Gastrocnemius medialis (tissue), 4 donors: ENCODE results near the gene HSPB2. TPM values are rescaled to one million over a fixed set of nuclear protein-coding genes. Genes with fewer than 3 reads are reported as not detected.
A peak's percentile ranks its signal among the peaks of the same experiment; 100 is the strongest.

Source experiments
- ATAC-seq, 2 donors: fragments of 150-250 bp; one replicate each; pipeline ENCODE4 v1.9.1; 2016
- DNase-seq, 2 donors: peaks; one replicate each; pipeline ENCODE4 v3.0.0-alpha.2; 2019
- H3K27ac ChIP-seq, 4 donors: fragments of 200-600 bp; sonication (generic); 1 replicate in 1 of 4; 2 replicates in 3 of 4; pipeline ENCODE4 v1.5.1; 2016 to 2018; ENCODE audit warnings: mild to moderate bottlenecking in 2 of 4, moderate library complexity in 1 of 4
- H3K27me3 ChIP-seq, 3 donors: fragments of 200-600 bp; sonication (generic) in 2 of 3; 1 replicate in 1 of 3; 2 replicates in 2 of 3; pipeline versions ENCODE4 v1.5.1 to v1.6.0; 2016 to 2019; ENCODE audit warnings: mild to moderate bottlenecking in 1 of 3, moderate library complexity in 1 of 3
- H3K36me3 ChIP-seq, 2 donors: fragments of 200-600 bp; sonication (generic) in 1 of 2; one replicate each; pipeline ENCODE4 v1.5.1; 2017 to 2018
- H3K4me1 ChIP-seq, 2 donors: fragments of 200-600 bp; sonication (generic) in 1 of 2; one replicate each; pipeline ENCODE4 v1.5.1; 2016 to 2017; ENCODE audit warnings: mild to moderate bottlenecking in 2 of 2
- H3K4me3 ChIP-seq, 4 donors: fragments of 200-600 bp; sonication (generic) in 3 of 4; 1 replicate in 1 of 4; 2 replicates in 3 of 4; pipeline ENCODE4 v1.5.1; 2016 to 2019; ENCODE audit warnings: mild to moderate bottlenecking in 2 of 4
- H3K9me3 ChIP-seq, 3 donors: fragments of 200-600 bp; sonication (generic) in 2 of 3; 1 replicate in 1 of 3; 2 replicates in 2 of 3; pipeline ENCODE4 v1.5.1; 2016 to 2019
- CTCF ChIP-seq, 5 experiments: fragments of 450-650 bp in 3 of 5; fragments of 200-600 bp in 2 of 5; sonication (generic) in 2 of 5; IDR thresholded peaks in 4 of 5; conservative IDR thresholded peaks in 1 of 5; 1 replicate in 4 of 5; 2 replicates in 1 of 5; pipeline ENCODE4 v1.5.1; 2016 to 2019; ENCODE audit warnings: antibody characterized with exemption in 5 of 5, mild to moderate bottlenecking in 3 of 5, moderate library complexity in 3 of 5
- POLR2A ChIP-seq, 2 donors: fragments of 450-650 bp; IDR thresholded peaks; one replicate each; pipeline ENCODE4 v1.6.1; 2017; ENCODE audit warnings: antibody characterized with exemption in 2 of 2, mild to moderate bottlenecking in 2 of 2, moderate library complexity in 2 of 2
- in situ Hi-C, 4 donors: fragments of 200-750 bp; cut with MboI; loops; one replicate each; pipeline versions ENCODE4 v1.15.0 to v1.8.0; 2017; ENCODE audit warnings: low sequenced_read_pairs in 4 of 4
- intact Hi-C: fragments of 100-400 bp; cut with DNase I; formaldehyde crosslinking; loops from one replicate; pipeline ENCODE4 v1.15.1; 2023; ENCODE audit warnings: low total_unique reads
- total RNA-seq, 4 donors: library from RNA; depleted of rRNA; stranded (reverse); fragments of >200 nt; gene quantifications; one replicate each; pipeline versions ENCODE4 v1.1.0 to v1.2.3, GENCODE V29; 2016

HSPB2 gene
- total RNA-seq: 1 to 10 TPM in 3 of 4 donors, under 1 TPM in 1; 0.41 to 4.6 (median 2.4) TPM

GRCh38 chr11:111912535-111912934, at the start of gene HSPB2:
TSS of gene HSPB2 (plus strand) at chr11:111912734. CDS start at chr11:111912830, 96 bp downstream.
- in situ Hi-C loops (loop anchor here in 1 of 4 donors (5.0 kb wide), 1 partner anchor 35 kb away; the partner anchor contains the start of genes CFAP68 and FDXACB1), intact Hi-C loops (loop anchor here (5.0 kb wide), 1 partner anchor 180 kb away; no protein-coding TSS in a partner anchor)
- Histone ChIP-seq H3K27me3 (no peaks in the 10 kb centered on the region), H3K4me3 (peak within 1 kb of the TSS; percentile 70 to 79 (median 74)), H3K27ac (peak within 1 kb of the TSS; percentile 91 to 97 (median 97)), H3K9me3 (no peaks in the 10 kb centered on the region), H3K36me3 (peaks cover 0 to 24% of the 10 kb centered on the region in 2 donors), H3K4me1 (peaks cover 29 to 43% of the 10 kb centered on the region in 2 donors)
- peak in 1 of 2 donors; percentile 55 for DNase-seq
- TF ChIP-seq POLR2A (IDR thresholded peaks at IDR 0.05): no peak
- TF ChIP-seq CTCF (IDR thresholded peaks at IDR 0.05 in 4 of 5, conservative IDR thresholded peaks at IDR 0.05 in 1 of 5): no peak
- peak in 1 of 2 donors; percentile 8 for ATAC-seq

- H3K27ac ChIP-seq: peak overlapping the region in 2 of 4 donors; percentile 90 to 95
- in situ Hi-C loops: loop anchor here (10.0 kb wide), 5 partner anchors 65 to 215 kb away; partner anchors contain the start of genes DIXDC1 (in 1 of the 4), NKAPD1 (in 1 of the 4), PIH1D2 (in 1 of the 4) and SDHD (in 1 of the 4)
- DNase-seq: no peak
- peaks cover 0 to 35% of the 10 kb centered on the region in 2 donors for H3K36me3 ChIP-seq
- peak overlapping the region in 2 of 4 donors; percentile 78 to 86 for H3K4me3 ChIP-seq
- ATAC-seq: no peak
- no peaks in the 10 kb centered on the region for H3K9me3 ChIP-seq
- TF ChIP-seq POLR2A (IDR thresholded peaks at IDR 0.05): no peak
- no peak for TF ChIP-seq CTCF (IDR thresholded peaks at IDR 0.05 in 4 of 5, conservative IDR thresholded peaks at IDR 0.05 in 1 of 5)
- peaks cover 17 to 18% of the 10 kb centered on the region in 2 donors for H3K4me1 ChIP-seq
- H3K27me3 ChIP-seq: no peaks in the 10 kb centered on the region
- intact Hi-C loops: loop anchor here (10.0 kb wide), 1 partner anchor 1445 kb away; the partner anchor contains the start of gene TTC12
These were observed 42.4 kb upstream of the HSPB2 start for GRCh38 chr11:111870113-111870512.

- Histone ChIP-seq H3K4me3 (peak overlapping the region; percentile 78 to 96 (median 86)), H3K27ac (peak overlapping the region; percentile 90 to 95 (median 93)), H3K27me3 (no peaks in the 10 kb centered on the region), H3K9me3 (no peaks in the 10 kb centered on the region), H3K36me3 (peaks cover 0 to 35% of the 10 kb centered on the region in 2 donors), H3K4me1 (peaks cover 17 to 18% of the 10 kb centered on the region in 2 donors)
- DNase-seq (no peak), ATAC-seq (no peak)
- in situ Hi-C loops: loop anchor here (10.0 kb wide), 5 partner anchors 64 to 214 kb away; partner anchors contain the start of genes DIXDC1 (in 1 of the 4), NKAPD1 (in 1 of the 4), PIH1D2 (in 1 of the 4) and SDHD (in 1 of the 4)
- intact Hi-C loops: loop anchor here (10.0 kb wide), 1 partner anchor 1444 kb away; the partner anchor contains the start of gene TTC12
- TF ChIP-seq CTCF (IDR thresholded peaks at IDR 0.05 in 4 of 5, conservative IDR thresholded peaks at IDR 0.05 in 1 of 5): no peak
- TF ChIP-seq POLR2A (IDR thresholded peaks at IDR 0.05): no peak
These were observed 42.0 kb upstream of the HSPB2 start for GRCh38 chr11:111870522-111870885.

- no peaks in the 10 kb centered on the region for H3K27me3 ChIP-seq
- peak in 3 of 5 experiments; percentile 36 to 44 (median 36) for TF ChIP-seq CTCF (IDR thresholded peaks at IDR 0.05 in 4 of 5, conservative IDR thresholded peaks at IDR 0.05 in 1 of 5)
- peak; percentile 38 to 47 for TF ChIP-seq POLR2A (IDR thresholded peaks at IDR 0.05)
- intact Hi-C loops: loop anchor here (10.0 kb wide), 1 partner anchor 1444 kb away; the partner anchor contains the start of gene TTC12
- H3K27ac ChIP-seq: peak within 1 kb of the TSS; percentile 90 to 95 (median 93)
- H3K9me3 ChIP-seq: no peaks in the 10 kb centered on the region
- in situ Hi-C loops: loop anchor here (10.0 kb wide), 5 partner anchors 64 to 214 kb away; partner anchors contain the start of genes DIXDC1 (in 1 of the 4), NKAPD1 (in 1 of the 4), PIH1D2 (in 1 of the 4) and SDHD (in 1 of the 4)
- peaks cover 0 to 35% of the 10 kb centered on the region in 2 donors for H3K36me3 ChIP-seq
- peak within 1 kb of the TSS; percentile 78 to 96 (median 86) for H3K4me3 ChIP-seq
- DNase-seq: peak; percentile 66 to 83
- peaks cover 17 to 18% of the 10 kb centered on the region in 2 donors for H3K4me1 ChIP-seq
- ATAC-seq: peak; percentile 78 to 88
These were observed 41.4 kb upstream of the HSPB2 start, which contains the start of gene ALG9 for GRCh38 chr11:111870886-111871692. TSS of gene ALG9 (minus strand) at chr11:111871581. CDS start at chr11:111871482, 99 bp downstream.
